Upper lobe of left lung (tissue), 4 donors: ENCODE results near the gene TRIM66.

Experiments used
- CTCF ChIP-seq, 6 experiments: fragments of 450-650 bp in 4 of 6; fragments of 200-600 bp in 2 of 6; sonication (generic) in 2 of 6; IDR thresholded peaks; one replicate each; pipeline ENCODE4 v1.5.1; 2016 to 2019; ENCODE audit warnings: antibody characterized with exemption in 6 of 6
- EP300 ChIP-seq, 4 donors: sonication (generic); formaldehyde crosslinking; IDR thresholded peaks; one replicate each; pipeline ENCODE4 v1.5.1; 2017; ENCODE audit warnings: antibody characterized with exemption in 4 of 4, control low read depth in 2 of 4
- POLR2A ChIP-seq, 4 donors: fragments of 450-650 bp; IDR thresholded peaks; one replicate each; pipeline ENCODE4 v1.5.1; 2016 to 2017; ENCODE audit warnings: antibody characterized with exemption in 4 of 4, mild to moderate bottlenecking in 2 of 4
- POLR2AphosphoS5 ChIP-seq, 2 donors: sonication (generic); formaldehyde crosslinking; IDR thresholded peaks; one replicate each; pipeline ENCODE4 v1.5.1; 2017; ENCODE audit warnings: antibody characterized with exemption in 2 of 2

GRCh38 chr11:8702598-8702915, 20.1 kb upstream of the TRIM66 start:
- no peak for TF ChIP-seq POLR2AphosphoS5 (IDR thresholded peaks at IDR 0.05)
- TF ChIP-seq CTCF (IDR thresholded peaks at IDR 0.05): no peak
- no peak for TF ChIP-seq EP300 (IDR thresholded peaks at IDR 0.05)
- TF ChIP-seq POLR2A (IDR thresholded peaks at IDR 0.05): no peak
